ENCODE measurements around the gene HAO2. TPM values are rescaled to one million over a fixed set of nuclear protein-coding genes. Genes with fewer than 3 reads are reported as not detected.

HAO2 gene
- total and polyA plus RNA-seq, 2 donors (not counting 3 experiments of a cell fraction or from before 2014, with no cell fraction given): not detected

DNA sequence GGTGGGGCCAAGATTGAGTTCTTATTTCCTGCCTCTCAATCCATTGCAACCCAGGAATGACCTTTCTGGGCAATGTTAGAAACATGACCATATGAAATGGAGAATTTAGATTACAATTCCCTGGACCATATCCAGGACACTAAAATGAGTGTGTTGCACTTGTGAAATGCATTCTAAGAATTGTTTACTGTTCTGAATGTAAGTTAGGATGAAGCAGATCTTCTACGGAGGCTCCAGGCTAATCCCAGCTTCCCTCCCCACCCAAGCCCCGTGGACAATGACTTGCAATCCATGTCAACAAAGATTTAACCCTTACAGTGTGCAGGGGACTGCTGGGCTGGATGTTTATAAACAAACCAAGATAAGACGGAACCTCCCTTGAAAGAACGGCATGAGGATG lies 31.7 kb upstream of the HAO2 start:
- no peak overlapping the region for H2AFZ ChIP-seq (ENCODE audit: low read depth, low read length)
- no peak overlapping the region for H3K4me3 ChIP-seq (replicated peaks in 1 of 3; ENCODE audit: insufficient read depth in 1 of 3, low read depth in 1 of 3, low read length in 3 of 3)
- no peak overlapping the region for H3K9ac ChIP-seq (replicated peaks; ENCODE audit: extremely low read depth, insufficient read depth, low read length)
- CTCF ChIA-PET: interaction anchor here (1.3 to 1.7 kb wide), 2 partner anchors 9 to 62 kb away, joined by 3 to 6 read pairs; no protein-coding TSS in a partner anchor
- TF ChIP-seq POLR2A (IDR thresholded peaks at IDR 0.05; ENCODE audit: low read depth, low read length) (no peak), FOS (IDR thresholded peaks at IDR 0.05; ENCODE audit: borderline replicate concordance, insufficient read depth, low read length) (no peak), EZH2 (IDR thresholded peaks at IDR 0.05; ENCODE audit: borderline replicate concordance, low read depth, low read length, severe bottlenecking) (no peak), POLR2AphosphoS5 (IDR thresholded peaks at IDR 0.05; ENCODE audit: insufficient read depth, low read depth, low read length) (no peak), JUN (IDR thresholded peaks at IDR 0.05; ENCODE audit: borderline replicate concordance, insufficient read depth, insufficient read length, low read depth) (no peak), MAX (IDR thresholded peaks at IDR 0.05; ENCODE audit: insufficient read depth, insufficient read length) (no peak), MYC (IDR thresholded peaks at IDR 0.05; ENCODE audit: low read depth, low read length) (no peak), CTCF (IDR thresholded peaks at IDR 0.05; ENCODE audit: extremely low read depth in 1 of 2, insufficient read depth in 1 of 2, low read depth in 1 of 2, low read length in 2 of 2) (no peak), GATA2 (IDR thresholded peaks at IDR 0.05; ENCODE audit: insufficient read depth, insufficient read length, low read depth, low read length) (no peak)
- intact Hi-C loops (cut with micrococcal nuclease): no loop called here
- H3K36me3 ChIP-seq (ENCODE audit: control insufficient read depth in 2 of 2, extremely low read depth in 1 of 2, insufficient read depth in 2 of 2, low read length in 2 of 2): no peaks in the 10 kb centered on the region
- no peak overlapping the region for H3K4me2 ChIP-seq (ENCODE audit: insufficient read depth, low read length)
- no peak for FAIRE-seq
- H3K79me2 ChIP-seq (ENCODE audit: control insufficient read depth, insufficient read depth, low read length): no peaks in the 10 kb centered on the region
- no peak overlapping the region for H3K27ac ChIP-seq (ENCODE audit: insufficient read depth, low read depth, low read length)
- H4K20me1 ChIP-seq (replicated peaks; ENCODE audit: control insufficient read depth, extremely low read depth, insufficient read depth, low read length): no peaks in the 10 kb centered on the region
- H3K9me1 ChIP-seq (replicated peaks; ENCODE audit: control insufficient read depth, extremely low read depth, insufficient read depth, low read length): no peaks in the 10 kb centered on the region
- POLR2A ChIA-PET: no interaction called here
- dilution Hi-C loops (cut with MboI; ENCODE audit: extremely low pct_ligation_motif_present, low sequenced_read_pairs): no loop called here
- no peak for DNase-seq (ENCODE audit: low read depth, low spot score)
- H3K4me1 ChIP-seq (ENCODE audit: control insufficient read depth, extremely low read depth, insufficient read depth, low read length): no peaks in the 10 kb centered on the region
- H3K9me3 ChIP-seq (replicated peaks; ENCODE audit: control insufficient read depth, insufficient read depth, low read length): no peaks in the 10 kb centered on the region
- H3K27me3 ChIP-seq (ENCODE audit: control insufficient read depth in 2 of 2, insufficient read depth in 2 of 2, low read length in 2 of 2): no peaks in the 10 kb centered on the region
- BruUV-seq (replicated peaks): no TSS peak

Data from endothelial cell of umbilical vein (primary cell).